Peyer's patch (tissue), 4 donors: ENCODE results near the gene TOMM34.

Experiments used
- CTCF ChIP-seq, 6 experiments: fragments of 450-650 bp in 4 of 6; fragments of 200-600 bp in 2 of 6; sonication (generic) in 1 of 6; IDR thresholded peaks; one replicate each; pipeline ENCODE4 v1.5.1; 2017 to 2019; ENCODE audit warnings: antibody characterized with exemption in 6 of 6, mild to moderate bottlenecking in 3 of 6, moderate library complexity in 1 of 6
- POLR2A ChIP-seq, 2 donors: fragments of 450-650 bp; IDR thresholded peaks; one replicate each; pipeline ENCODE4 v1.5.1; 2017; ENCODE audit warnings: antibody characterized with exemption in 2 of 2, mild to moderate bottlenecking in 2 of 2, moderate library complexity in 2 of 2

DNA sequence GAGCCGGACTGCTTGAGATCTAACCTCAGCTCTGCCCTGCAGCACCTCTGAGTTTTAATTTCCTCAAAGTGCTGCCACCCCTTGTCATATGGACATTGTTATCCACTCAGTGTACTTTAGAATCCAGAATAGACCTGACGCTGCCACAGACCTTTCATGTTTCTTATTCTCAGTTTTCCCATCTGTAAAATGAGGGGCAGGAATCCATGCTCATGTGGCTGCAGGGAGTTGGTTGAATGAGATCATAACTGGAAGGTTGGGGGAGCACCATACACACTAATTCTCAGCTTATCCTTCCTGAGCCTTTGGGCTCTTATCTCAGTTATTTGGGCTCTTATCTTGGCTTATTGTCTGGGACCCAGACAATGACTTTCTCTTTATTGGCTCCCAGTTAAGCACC, 48.0 kb downstream of the TOMM34 start:
- no peak for TF ChIP-seq CTCF (IDR thresholded peaks at IDR 0.05)
- no peak for TF ChIP-seq POLR2A (IDR thresholded peaks at IDR 0.05)
